NCI-H510A (cell line): ENCODE results near the gene FAM43A.

ENCODE experiments used
- DNase-seq: peaks from one replicate; lab custom pipeline; 2025; lab: John Stamatoyannopoulos, UW

The FAM43A gene

DNA sequence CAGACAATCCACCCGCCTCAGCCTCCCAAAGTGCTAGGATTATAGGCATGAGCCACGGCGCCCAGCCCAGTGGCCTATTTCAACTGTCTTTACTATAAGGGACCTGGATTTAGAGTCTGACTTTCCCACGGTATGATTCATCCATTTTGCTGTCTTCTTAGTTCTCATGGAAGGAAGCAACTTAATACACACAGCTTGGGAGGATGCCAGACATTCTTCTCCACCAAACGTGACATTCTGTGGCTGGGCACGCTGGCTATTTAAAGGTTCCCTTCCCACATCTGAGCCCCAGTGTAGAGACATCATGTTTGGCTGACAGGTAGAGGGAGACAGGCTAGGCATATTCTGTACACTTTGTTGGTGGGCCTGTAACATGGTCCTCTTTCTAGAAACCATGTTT, 26.2 kb downstream of the FAM43A start:
- DNase-seq, result no peak

DNA sequence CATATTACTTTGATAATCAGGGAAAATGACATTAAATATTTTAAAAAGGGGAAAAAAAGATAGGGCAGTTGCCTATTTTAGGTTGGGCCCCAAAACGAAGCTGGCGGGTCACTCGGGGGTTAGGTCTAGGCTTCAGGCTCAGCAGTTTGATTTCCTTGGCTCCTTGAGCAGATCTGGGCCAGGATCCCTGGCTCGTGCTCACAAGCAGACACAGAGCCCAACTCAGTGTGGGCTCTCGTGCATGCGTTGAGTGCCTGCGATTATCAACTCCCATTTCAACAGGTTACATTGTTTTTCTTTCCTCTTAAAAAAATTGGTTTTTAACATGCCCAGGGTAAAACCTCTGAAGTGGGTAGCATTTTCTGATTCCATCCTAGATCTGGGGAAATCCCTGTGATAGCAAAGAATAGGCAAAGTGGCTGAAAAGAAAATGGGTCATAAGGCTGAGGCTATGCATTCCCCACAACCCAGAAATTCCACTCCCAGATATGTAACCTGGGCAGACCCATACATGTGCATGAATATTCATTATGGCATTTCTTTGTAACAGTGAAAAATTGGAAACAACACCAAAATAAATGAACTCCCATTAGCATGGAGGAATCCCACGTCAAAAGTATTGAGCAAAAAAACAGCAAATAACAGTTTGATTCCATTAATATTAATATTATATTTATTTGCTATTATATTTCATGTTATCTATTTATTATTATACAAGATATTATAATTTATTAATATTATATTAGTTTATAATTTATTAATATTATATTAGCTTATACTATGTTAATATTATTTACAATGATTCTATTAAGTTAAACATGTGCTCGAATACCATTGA, 27.8 kb downstream of the FAM43A start:
- DNase-seq, result no peak

DNA sequence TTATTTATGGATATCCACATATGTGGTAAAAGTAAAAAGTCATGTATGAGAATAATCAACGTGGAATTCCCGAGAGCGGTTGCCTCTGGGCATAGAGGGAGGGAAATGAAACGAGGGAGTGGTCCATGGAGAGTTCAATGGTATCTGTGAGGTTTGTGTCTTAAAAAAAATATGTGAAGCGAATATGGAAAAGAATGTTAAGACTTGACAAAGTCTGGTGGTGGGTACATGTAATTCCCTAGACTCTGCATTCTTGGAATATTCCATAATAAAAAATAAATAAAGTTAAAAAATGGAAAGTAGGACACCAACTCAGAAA, 28.4 kb downstream of the FAM43A start:
- DNase-seq, result no peak

DNA sequence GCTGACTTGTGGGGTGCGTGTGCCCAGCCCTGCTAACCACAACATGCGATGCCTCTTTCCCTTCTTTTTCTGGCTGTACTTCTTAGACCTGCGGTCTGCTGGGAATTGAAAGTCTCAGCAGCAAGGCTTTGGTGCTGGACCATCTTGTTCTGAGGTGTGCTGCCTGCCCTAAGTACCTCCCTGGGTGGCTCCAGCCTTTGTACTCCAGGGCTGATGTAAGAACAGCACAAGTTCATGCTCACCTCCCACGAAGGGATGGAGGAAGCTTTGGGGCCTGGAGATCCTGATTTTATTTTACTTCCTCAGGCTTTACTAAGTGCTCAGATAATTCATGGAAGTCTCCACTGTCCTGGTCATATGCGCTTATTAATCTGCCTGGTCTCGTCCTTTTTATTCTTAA, 28.9 kb downstream of the FAM43A start:
- DNase-seq, result no peak

DNA sequence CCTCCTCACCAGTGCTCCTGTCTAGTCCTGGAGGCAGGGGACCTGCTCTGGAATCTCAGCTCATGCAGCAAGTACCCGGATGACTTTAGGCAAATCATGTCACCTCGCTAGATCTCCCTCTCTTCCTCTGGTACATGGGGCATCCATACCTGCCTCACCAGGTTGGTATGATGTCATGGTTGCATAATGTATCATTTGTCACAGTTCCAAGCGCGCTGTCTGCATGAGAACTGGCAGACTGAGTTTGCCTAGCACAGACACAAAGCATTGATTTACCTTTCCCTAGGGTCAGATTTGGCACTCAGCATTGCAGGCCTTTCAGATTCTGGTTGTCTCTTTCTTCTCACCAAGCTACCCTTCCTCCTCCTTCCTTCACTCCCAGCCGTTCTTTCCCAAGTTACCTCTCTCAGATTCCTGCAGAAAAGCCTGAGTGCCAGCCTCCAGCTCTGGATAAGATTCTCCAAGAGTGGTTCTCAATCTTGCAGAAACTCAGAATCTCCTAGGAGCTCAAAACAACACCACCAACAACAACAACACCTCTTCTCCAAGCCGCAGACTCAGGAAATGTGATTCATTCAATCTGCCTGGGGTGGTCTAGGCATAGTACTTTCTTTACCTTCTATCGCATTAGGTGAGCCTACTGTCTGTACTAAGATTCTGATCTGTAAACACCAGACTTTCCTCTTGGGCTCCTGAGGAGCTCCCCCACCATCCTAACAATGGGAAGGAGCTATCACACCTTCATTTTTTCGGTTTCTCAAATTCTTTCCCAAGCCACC, 29.5 kb downstream of the FAM43A start:
- no peak for DNase-seq

DNA sequence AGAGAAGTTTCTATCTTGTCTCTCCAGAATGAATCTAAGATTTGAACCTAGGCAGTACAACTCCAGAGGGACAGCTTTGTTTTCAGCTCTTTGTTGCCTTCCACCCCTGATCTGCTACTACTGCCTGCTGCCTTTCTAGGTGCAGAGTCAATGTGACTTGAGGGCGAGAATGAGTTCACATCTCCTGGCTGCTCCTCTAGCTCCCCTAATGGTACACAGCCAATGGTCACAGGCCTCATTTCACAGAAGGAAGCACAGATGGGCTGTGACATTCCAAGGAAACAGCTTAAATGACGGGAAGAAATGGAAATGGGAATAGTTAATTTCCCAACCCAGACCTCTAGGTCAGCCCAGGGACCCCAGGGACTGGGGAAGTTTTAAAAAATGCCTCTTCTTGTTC, 32.4 kb downstream of the FAM43A start:
- DNase-seq, result no peak

DNA sequence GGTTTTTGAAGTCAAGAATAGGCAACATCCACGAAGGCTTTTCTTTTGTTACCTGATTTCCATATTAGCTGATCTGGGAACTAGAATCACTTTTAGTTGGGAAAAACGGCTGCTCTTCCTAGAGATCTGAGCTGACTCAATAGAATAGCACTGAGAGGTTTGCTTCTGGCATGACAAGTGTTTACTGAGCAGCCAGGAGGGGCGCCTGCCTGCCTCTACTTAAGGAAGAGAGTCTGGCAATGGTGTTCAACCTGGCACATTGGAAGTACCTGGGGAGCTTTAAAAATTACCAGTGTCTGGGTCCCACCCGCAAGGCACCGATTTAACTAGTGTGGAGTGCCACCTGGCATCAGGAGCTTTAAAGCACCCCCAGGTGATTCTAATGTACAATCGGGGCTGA, 34.4 kb downstream of the FAM43A start:
- no peak for DNase-seq

DNA sequence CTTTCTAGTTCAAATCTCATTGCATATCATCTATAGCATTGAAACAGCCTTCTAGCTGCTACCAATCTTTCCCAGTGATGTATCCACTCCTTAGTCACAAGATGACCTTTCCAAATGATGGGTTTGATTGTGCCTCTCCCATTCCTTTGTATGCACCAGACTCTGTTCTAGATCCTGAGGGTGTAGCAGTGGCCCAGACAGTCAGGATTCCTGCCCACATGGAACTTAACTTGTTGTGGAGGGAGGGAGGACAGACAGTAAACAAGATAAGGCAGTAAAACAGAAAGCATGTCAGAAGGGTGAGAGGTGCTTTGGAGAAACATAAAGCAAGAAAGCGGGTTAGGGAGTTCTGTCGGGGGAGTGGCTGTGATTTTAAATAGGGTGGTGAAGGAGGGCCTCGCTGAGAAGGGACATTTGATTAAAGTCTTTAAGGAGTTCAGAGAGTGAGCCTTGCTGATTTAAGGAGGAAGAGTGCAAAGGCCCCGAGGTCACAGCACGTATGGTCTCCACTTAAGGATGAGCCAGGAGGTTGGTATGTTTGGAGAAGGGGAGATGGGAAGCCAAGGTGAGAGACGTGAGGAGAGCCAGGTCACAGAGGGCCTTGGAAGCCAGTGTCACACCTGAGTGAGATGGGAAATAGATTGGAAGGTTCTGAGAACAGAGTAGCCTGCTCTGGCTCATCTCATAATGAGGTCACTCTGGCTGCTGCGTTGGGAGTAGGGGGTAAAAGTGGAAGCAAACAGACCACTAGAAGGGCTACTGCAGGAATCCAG, 38.3 kb downstream of the FAM43A start:
- no peak for DNase-seq

DNA sequence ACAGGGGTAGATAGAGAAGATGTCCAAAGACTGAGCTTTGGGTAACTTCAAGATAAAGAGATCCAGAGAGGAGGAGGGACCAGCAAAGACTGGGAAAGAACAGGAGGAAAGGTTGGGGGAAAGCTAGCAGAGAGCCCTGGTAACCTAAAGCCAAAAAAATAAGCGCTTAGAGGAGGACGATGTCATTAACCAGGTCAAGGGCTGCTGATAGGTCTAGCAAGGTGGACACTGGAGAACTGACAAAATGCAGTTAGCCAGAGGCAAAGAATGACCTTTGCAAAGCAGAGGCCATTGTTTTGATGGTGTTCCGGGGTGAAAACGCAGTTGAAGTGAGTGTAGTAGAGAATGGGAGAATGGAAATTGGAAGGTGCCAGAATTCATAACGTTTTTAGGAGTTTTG, 39.7 kb downstream of the FAM43A start:
- no peak for DNase-seq

DNA sequence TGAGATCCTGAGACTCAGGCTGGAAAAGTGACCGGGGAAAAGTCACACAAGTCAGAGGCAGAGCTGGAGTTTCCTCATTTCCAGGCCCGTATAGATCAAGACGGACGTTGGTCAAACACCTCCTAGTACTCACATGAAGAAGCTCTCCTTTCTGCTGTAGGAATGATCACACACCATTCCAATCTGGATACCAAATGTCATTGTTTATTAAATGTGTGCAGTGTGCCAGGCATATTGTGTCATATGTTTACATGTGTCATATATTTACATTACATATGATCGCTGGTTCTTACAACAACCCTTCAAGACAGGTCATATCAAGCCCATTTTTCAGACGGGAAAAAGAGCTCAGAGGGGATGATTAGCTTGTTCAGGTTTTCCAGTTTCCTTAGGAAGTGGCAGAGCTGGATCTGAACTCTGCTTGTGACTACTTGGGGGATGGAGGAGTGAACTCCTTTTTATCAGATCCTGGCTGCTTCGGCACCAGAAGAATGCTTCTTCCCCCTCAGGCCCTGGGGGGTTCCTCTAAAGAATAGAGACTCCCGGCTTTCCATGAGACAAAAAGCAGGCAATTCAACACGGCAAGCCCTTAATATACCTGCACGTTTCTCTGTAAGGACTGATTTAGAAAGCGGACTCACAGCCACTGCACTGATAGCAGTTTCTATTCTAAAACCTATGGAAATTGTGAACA, 41.9 kb downstream of the FAM43A start:
- DNase-seq, result no peak

DNA sequence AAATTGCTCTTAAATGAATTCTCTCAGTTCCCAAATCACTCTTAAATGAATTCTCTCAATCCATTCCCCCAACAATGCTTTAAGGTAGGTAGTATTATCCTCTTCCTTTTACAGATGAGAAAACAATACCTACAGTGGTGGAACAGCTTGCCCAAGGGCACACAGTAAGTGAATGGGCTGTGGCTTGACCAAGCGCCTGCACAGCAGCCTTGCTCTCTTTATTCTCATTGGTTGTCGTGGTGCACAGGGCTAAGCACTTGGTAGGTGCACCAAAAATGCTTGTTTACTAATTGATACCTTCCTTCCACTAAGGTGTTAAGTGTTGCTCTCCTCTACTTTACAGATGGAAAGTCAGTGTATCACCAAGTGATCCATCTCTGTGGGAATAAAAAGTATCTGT, 43.3 kb downstream of the FAM43A start:
- no peak for DNase-seq

DNA sequence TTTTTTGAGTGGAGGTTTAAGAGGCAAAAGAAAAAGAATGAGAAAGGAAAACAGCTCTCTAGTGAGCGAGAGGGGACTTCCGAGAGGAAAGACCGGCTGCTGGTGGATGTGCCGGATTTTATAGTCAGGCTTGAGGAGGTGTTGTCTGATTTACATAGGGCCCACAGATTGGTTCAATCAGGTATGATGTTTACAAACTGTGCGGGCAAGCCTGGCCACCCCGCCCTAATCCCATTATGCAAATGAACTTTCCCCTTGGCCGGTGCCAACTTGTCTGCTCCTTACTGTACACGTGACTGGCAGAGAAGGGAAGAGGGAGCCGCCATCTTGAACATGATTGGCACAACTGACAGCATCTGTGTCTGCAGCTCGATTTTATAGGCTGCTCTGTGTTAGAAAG, 44.7 kb downstream of the FAM43A start:
- DNase-seq, result peak; percentile 96

DNA sequence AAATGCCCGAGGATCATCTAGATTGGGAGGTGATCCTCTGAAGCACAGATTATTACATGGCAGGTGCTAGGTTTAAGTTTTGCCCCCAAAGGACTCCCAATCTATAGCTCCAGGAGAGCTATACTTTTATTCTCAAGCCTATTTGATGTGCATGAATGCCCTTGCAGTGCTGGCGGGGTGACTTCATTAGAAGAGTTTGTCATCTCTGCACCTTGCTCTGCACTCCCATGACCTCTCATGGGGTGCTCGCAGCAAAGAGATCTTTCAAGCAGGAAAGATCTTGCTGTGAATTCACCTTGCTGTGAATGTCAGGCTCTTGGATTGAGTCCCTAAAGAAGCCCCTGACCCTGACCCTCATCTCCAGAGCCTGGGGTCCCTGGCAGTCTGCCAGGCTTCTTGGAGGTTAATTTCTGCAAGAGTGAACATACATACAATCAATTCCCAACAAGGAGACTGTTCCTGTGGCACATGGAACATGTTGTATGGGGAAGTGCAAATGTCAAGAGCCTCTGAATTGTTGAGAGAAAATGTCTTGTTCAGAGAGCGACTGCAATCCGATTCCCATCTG, 45.9 kb downstream of the FAM43A start:
- no peak for DNase-seq

DNA sequence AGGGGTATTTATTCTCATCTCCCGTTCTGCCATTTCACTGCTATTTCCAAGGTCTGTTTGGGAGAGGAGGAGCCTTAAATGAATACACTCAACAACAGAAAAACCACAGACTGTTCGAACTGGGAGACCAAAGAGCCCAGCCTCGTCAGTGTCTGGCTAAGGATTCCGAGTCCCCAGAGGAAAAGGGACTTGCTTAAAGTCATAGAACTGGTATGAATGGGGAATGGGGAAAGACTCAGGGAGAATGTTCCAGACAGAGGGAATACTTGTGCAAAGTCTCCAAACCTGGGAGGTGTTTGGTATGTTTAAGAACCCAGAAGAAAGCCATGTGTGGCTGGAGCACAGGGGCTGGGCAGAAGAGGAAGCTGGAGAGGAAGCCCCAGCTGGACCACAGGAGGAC, 46.9 kb downstream of the FAM43A start:
- DNase-seq, result no peak

DNA sequence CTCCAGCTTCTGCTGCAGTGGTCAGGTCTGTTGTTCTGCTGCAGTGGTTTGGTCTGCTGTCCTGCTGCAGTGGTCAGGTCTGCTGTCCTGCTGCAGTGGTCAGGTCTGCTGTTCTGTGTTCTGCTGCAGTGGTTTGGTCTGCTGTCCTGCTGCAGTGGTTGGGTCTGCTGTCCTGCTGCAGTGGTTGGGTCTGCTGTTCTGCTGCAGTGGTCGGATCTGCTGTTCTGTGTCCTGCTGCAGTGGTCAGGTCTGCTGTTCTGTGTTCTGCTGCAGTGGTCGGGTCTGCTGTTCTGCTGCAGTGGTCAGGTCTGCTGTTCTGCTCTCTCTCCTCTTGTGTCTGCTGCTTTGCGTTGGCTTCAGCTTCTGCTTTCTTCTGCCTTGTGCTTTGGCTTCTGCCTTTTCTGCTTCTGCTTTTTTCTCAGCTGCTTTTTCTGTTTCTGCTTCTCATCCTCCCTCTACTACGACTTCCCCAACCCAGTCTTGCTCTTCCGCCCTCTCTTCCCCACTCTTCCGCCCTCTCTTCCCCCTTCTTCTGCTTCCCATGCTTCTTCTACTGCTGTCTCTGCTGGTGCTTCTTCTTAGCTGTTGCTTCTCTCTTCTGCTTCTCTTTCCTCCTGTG, 50.7 kb downstream of the FAM43A start:
- no peak for DNase-seq

DNA sequence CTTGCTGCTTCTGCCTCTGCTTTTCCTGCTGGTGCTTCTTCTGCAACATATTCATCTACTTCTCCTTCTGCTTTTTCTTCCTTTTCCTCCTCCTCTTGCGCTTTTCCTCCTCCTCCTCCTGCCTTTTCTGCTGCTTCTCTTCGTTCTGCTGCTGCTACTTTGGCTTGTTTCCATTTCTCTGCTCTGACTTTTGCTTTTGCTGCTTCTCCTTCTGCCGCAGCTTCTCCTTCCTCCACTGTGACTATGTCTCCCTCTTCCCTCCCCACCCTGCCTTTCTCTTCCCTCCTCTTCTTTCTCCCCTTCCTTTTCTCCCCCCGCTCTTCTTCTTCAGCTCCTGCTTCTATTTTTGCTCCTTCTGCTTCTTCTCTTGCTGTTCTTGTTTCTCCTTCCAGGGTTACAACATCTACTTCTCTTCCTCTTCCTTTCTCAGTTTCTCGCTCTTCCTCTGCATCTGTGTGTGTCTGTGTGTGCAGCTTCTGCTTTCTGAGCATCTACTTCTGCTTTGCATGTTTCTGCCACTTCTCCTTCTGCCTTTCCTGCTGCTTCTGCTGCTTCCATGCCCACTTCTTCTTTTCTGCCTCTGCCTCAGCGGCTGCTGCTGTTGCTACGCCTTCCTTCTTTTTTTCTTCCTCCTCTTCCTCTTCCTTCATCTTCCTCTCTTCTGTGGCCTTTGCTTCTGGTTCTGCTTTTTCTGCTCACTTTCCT, 51.4 kb downstream of the FAM43A start:
- no peak for DNase-seq
